DND-41 (cell line): ENCODE data around the gene SEC16A.

Source experiments
- ATAC-seq: fragments of 200-7000 bp; cut with Tn5 transposase; 3 replicates; pipeline ENCODE4 v1.9.1; 2021; ENCODE audit warnings: low read depth; ENCODE audit not compliant: insufficient read depth
- DNase-seq: peaks from one replicate; pipeline ENCODE4 v3.0.0-alpha.2; 2020
- H2AFZ ChIP-seq: 2 replicates; pipeline ENCODE4 v1.6.0; 2012; ENCODE audit warnings: low read depth, low read length
- H3K27ac ChIP-seq: 2 replicates; pipeline ENCODE4 v1.5.1; 2012; ENCODE audit warnings: low read length, inconsistent platforms
- H3K27me3 ChIP-seq: fragments of 200-600 bp; sonication (generic); 2 replicates; pipeline ENCODE4 v1.6.0; 2012; ENCODE audit warnings: low read length, mild to moderate bottlenecking, inconsistent platforms; ENCODE audit not compliant: insufficient read depth, poor library complexity
- H3K36me3 ChIP-seq: 2 replicates; pipeline ENCODE4 v1.5.1; 2012; ENCODE audit warnings: low read length, inconsistent platforms; ENCODE audit not compliant: insufficient read depth
- H3K4me1 ChIP-seq: 2 replicates; pipeline ENCODE4 v1.5.1; 2012; ENCODE audit warnings: mild to moderate bottlenecking, low read length; ENCODE audit not compliant: insufficient read depth
- H3K4me2 ChIP-seq: 2 replicates; pipeline ENCODE4 v1.6.0; 2012; ENCODE audit warnings: mild to moderate bottlenecking, moderate library complexity, low read length, inconsistent platforms; ENCODE audit not compliant: insufficient read depth
- H3K4me3 ChIP-seq, 2 experiments: fragments of 200-600 bp in 1 of 2; shearing (Covaris generic) in 1 of 2; 2 replicates each; pipeline ENCODE4 v1.5.1; 2012 to 2016; ENCODE audit warnings: inconsistent platforms in 2 of 2, low read length in 2 of 2, mild to moderate bottlenecking in 2 of 2, low read depth in 1 of 2, moderate library complexity in 1 of 2
- H3K79me2 ChIP-seq: 2 replicates; pipeline ENCODE4 v1.6.0; 2012; ENCODE audit warnings: low read length, inconsistent platforms; ENCODE audit not compliant: insufficient read depth
- H3K9ac ChIP-seq: 2 replicates; pipeline ENCODE4 v1.6.0; 2012; ENCODE audit warnings: low read depth, mild to moderate bottlenecking, inconsistent platforms, low read length, moderate library complexity
- H3K9me3 ChIP-seq: 2 replicates; pipeline ENCODE4 v1.5.1; 2012; ENCODE audit warnings: low read length, moderate library complexity, mild to moderate bottlenecking, inconsistent platforms; ENCODE audit not compliant: insufficient read depth, severe bottlenecking
- H4K20me1 ChIP-seq: 2 replicates; pipeline ENCODE4 v1.6.0; 2012; ENCODE audit warnings: low read length; ENCODE audit not compliant: insufficient read depth
- EZH2 ChIP-seq: IDR thresholded peaks from 3 replicates; pipeline ENCODE4 v1.6.1; 2012; ENCODE audit warnings: borderline replicate concordance, low read depth, mild to moderate bottlenecking, moderate library complexity, low read length, inconsistent platforms; ENCODE audit not compliant: severe bottlenecking
- TF ChIP-seq, protein P1 (sequence below): IDR thresholded peaks from 2 replicates; pipeline ENCODE4 v1.5.1; 2012; ENCODE audit warnings: borderline replicate concordance, low read length, moderate library complexity, mild to moderate bottlenecking; ENCODE audit not compliant: poor library complexity, severe bottlenecking; ENCODE audit errors: extremely low read depth

Gene SEC16A

DNA sequence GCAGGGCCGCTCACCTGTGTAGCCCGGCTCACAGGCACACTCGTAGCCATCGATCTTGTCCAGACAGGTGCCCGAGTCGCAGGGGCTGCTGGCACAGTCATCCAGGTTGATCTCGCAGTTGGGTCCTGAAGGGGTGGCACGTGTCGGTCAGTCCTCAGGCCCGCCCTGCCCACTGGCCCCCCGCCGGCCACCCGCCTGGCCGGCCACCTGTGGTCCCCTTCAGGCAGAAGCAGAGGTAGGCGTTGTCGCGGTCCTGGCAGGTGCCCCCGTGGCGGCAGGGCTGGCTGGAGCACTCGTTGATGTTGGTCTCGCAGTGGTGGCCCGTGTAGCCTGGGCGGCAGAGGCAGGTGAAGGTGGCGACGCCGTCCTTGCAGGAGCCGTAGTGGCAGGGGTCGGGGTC, 32.4 kb upstream of the SEC16A start:
- no peak overlapping the region for H3K4me2 ChIP-seq
- no peak overlapping the region for H3K27ac ChIP-seq
- no peak overlapping the region for H3K4me3 ChIP-seq
- no peaks in the 10 kb centered on the region for H3K27me3 ChIP-seq
- no peaks in the 10 kb centered on the region for H3K9me3 ChIP-seq
- H2AFZ ChIP-seq = no peak overlapping the region
- H3K36me3 ChIP-seq = peaks cover 99% of the 10 kb centered on the region
- TF ChIP-seq, protein P1, sequence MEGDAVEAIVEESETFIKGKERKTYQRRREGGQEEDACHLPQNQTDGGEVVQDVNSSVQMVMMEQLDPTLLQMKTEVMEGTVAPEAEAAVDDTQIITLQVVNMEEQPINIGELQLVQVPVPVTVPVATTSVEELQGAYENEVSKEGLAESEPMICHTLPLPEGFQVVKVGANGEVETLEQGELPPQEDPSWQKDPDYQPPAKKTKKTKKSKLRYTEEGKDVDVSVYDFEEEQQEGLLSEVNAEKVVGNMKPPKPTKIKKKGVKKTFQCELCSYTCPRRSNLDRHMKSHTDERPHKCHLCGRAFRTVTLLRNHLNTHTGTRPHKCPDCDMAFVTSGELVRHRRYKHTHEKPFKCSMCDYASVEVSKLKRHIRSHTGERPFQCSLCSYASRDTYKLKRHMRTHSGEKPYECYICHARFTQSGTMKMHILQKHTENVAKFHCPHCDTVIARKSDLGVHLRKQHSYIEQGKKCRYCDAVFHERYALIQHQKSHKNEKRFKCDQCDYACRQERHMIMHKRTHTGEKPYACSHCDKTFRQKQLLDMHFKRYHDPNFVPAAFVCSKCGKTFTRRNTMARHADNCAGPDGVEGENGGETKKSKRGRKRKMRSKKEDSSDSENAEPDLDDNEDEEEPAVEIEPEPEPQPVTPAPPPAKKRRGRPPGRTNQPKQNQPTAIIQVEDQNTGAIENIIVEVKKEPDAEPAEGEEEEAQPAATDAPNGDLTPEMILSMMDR = no peak
- TF ChIP-seq EZH2 = no peak
- H4K20me1 ChIP-seq = peaks cover 92% of the 10 kb centered on the region
- no peak overlapping the region for H3K9ac ChIP-seq
- DNase-seq (no peak), ATAC-seq (no peak)
- H3K4me1 ChIP-seq = no peaks in the 10 kb centered on the region
- H3K79me2 ChIP-seq = peaks cover 80% of the 10 kb centered on the region

DNA sequence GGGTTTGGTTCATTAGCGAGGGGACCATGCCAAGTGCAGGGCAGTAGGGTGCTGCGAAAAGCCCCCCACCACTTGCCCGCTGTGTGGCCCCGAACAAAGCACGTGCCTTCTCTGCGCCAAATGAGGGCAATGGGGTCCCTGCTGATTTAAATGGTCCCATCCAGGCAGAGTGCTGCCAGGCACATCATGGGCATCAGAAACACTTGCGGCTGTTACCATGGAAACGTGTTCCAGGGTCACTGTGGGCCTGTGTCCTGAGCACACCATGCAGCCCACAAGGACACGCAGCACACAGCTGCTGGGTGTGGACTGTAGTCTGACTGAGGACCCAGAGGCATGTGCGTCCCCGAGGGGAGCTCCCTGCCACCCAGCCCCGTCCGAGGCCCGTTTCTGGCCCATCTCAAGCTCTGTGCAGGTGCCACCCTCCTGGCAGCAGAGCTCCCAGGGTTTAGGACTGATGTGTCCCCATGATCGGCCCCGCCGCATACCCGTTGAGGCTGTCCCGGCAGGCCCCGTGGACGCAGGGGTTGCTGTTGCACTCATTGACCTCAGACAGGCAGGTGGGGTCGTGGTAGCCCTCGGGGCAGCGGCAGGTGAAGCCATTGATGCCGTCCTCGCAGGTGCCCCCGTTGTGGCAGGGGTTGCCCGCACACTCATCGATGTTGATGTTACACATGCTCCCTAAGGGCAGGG, 31.3 kb upstream of the SEC16A start:
- no peaks in the 10 kb centered on the region for H3K4me1 ChIP-seq
- peaks cover 84% of the 10 kb centered on the region for H4K20me1 ChIP-seq
- no peak overlapping the region for H3K9ac ChIP-seq
- H3K27me3 ChIP-seq = no peaks in the 10 kb centered on the region
- H3K4me3 ChIP-seq = no peak overlapping the region
- H3K9me3 ChIP-seq = no peaks in the 10 kb centered on the region
- H3K79me2 ChIP-seq = peaks cover 76% of the 10 kb centered on the region
- H3K4me2 ChIP-seq = no peak overlapping the region
- H3K27ac ChIP-seq = no peak overlapping the region
- ATAC-seq (no peak), DNase-seq (no peak)
- TF ChIP-seq, protein P1 = no peak
- no peak for TF ChIP-seq EZH2
- no peak overlapping the region for H2AFZ ChIP-seq
- H3K36me3 ChIP-seq = peaks cover 99% of the 10 kb centered on the region

DNA sequence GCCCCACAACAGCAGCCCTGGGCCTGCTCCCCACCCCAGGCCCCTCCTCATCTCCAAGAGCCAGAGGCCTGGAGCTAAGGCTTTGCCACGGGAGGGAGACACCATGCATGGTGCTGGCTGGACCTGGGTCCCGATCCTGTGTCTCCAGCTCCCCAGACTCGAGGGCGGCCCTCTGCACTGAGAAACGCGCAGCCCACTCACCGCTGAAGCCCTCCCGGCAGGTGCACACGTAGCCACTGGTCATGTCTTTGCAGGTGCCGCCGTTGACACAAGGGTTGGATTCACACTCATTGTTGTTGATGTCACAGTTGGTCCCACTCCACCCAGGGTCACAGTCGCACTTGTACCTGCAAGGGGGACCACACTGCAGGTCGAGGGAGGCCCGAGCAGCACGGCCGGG, 30.4 kb upstream of the SEC16A start:
- no peak overlapping the region for H3K9ac ChIP-seq
- H3K4me3 ChIP-seq = no peak overlapping the region
- H2AFZ ChIP-seq = no peak overlapping the region
- H3K4me2 ChIP-seq = no peak overlapping the region
- TF ChIP-seq, protein P1 = no peak
- no peak for TF ChIP-seq EZH2
- no peaks in the 10 kb centered on the region for H3K4me1 ChIP-seq
- no peak for DNase-seq
- no peak overlapping the region for H3K27ac ChIP-seq
- peaks cover 83% of the 10 kb centered on the region for H4K20me1 ChIP-seq
- no peaks in the 10 kb centered on the region for H3K9me3 ChIP-seq
- H3K79me2 ChIP-seq = peaks cover 71% of the 10 kb centered on the region
- peaks cover 99% of the 10 kb centered on the region for H3K36me3 ChIP-seq
- H3K27me3 ChIP-seq = no peaks in the 10 kb centered on the region
- no peak; the same call in 2 of the 3 replicates for ATAC-seq
